GM18505 (cell line): Measurements from ENCODE around the gene SCML1.

Experiments
- ATAC-seq: cut with Tn5 transposase; IDR thresholded peaks from one replicate; pipeline ENCODE4 v1.9.1; 2021; ENCODE audit not compliant: unreplicated experiment
- POLR2A ChIP-seq: IDR thresholded peaks from 4 replicates; pipeline ENCODE4 v1.6.1; 2011; ENCODE audit warnings: borderline replicate concordance; ENCODE audit not compliant: insufficient read depth, insufficient read length; ENCODE audit errors: extremely low read depth

Gene SCML1

GRCh38 chrX:17788439-17788838 lies 51.1 kb downstream of the SCML1 start:
- ATAC-seq = no peak
- no peak for TF ChIP-seq POLR2A

GRCh38 chrX:17788956-17789562 lies 51.8 kb downstream of the SCML1 start:
- no peak for ATAC-seq
- no peak for TF ChIP-seq POLR2A

GRCh38 chrX:17792826-17793225 lies 55.5 kb downstream of the SCML1 start:
- no peak for TF ChIP-seq POLR2A
- ATAC-seq = no peak

- no peak for ATAC-seq
Observed at GRCh38 chrX:17798921-17799320, 61.6 kb downstream of the SCML1 start.

GRCh38 chrX:17801431-17801830 lies 64.1 kb downstream of the SCML1 start:
- no peak for ATAC-seq
- TF ChIP-seq POLR2A = no peak

More at GRCh38 chrX:17798921-17799320, 61.6 kb downstream of the SCML1 start:
- TF ChIP-seq POLR2A = no peak

GRCh38 chrX:17802756-17803155 lies 65.5 kb downstream of the SCML1 start:
- TF ChIP-seq POLR2A = no peak
- ATAC-seq = no peak

- TF ChIP-seq POLR2A = no peak
- no peak for ATAC-seq
Observed at GRCh38 chrX:17803449-17803848, 66.2 kb downstream of the SCML1 start.
